Activated CD4-positive, alpha-beta memory T cell treated with anti-CD3 and anti-CD28 coated beads, Interleukin-2, amount 10 ng/mL, durations not matched to agents 7 days and 5 days (primary cell): ENCODE data around the gene HS3ST1. TPM values are rescaled to one million over a fixed set of nuclear protein-coding genes. Genes with fewer than 3 reads are reported as not detected.

Experiments
- CTCF ChIA-PET: fragments of 350-600 bp; sonication (Branson Sonifier 250); formaldehyde crosslinking; loops from one replicate; lab custom pipeline; 2021; ENCODE audit warnings: antibody characterized with exemption, inconsistent platforms; lab: Charles Lee
- POLR2A ChIA-PET: fragments of 350-600 bp; sonication (Branson Sonifier 250); formaldehyde crosslinking; loops from one replicate; lab custom pipeline; 2021; ENCODE audit warnings: antibody characterized with exemption; lab: Charles Lee
- DNase-seq: peaks from one replicate; pipeline ENCODE4 v3.0.0-alpha.2; 2020
- H3K27ac Mint-ChIP-seq: one replicate; pipeline ENCODE4 v1.8.0; 2021; ENCODE audit warnings: mild to moderate bottlenecking, mixed read lengths
- H3K27me3 Mint-ChIP-seq: one replicate; pipeline ENCODE4 v1.8.0; 2021; ENCODE audit warnings: mixed read lengths
- H3K36me3 Mint-ChIP-seq: one replicate; pipeline ENCODE4 v1.8.0; 2021; ENCODE audit warnings: low read depth, mixed read lengths
- H3K4me1 Mint-ChIP-seq: one replicate; pipeline ENCODE4 v1.8.0; 2021; ENCODE audit warnings: mixed read lengths
- H3K4me3 Mint-ChIP-seq: one replicate; pipeline ENCODE4 v1.8.0; 2021; ENCODE audit warnings: mild to moderate bottlenecking, mixed read lengths
- H3K9me3 Mint-ChIP-seq: one replicate; pipeline ENCODE4 v1.8.0; 2021; ENCODE audit warnings: mixed read lengths
- total RNA-seq, 2 experiments: library from RNA; stranded (reverse); gene quantifications; one replicate each; pipeline ENCODE4 v1.2.3, GENCODE V29; 2021

The HS3ST1 gene
- total RNA-seq, 2 experiments from 2014 or later = not detected

GRCh38 chr4:11376146-11376545, 52.5 kb downstream of the HS3ST1 start:
- ChIA-PET CTCF (no interaction called here), POLR2A (no interaction called here)
- Mint-ChIP-seq H3K36me3 (no peaks in the 10 kb centered on the region), H3K27ac (no peak overlapping the region), H3K9me3 (no peaks in the 10 kb centered on the region), H3K27me3 (no peaks in the 10 kb centered on the region), H3K4me1 (no peaks in the 10 kb centered on the region), H3K4me3 (no peak overlapping the region)
- DNase-seq = no peak

GRCh38 chr4:11368701-11369115, 60.0 kb downstream of the HS3ST1 start:
- CTCF ChIA-PET = no interaction called here
- no peak overlapping the region for H3K27ac Mint-ChIP-seq

GRCh38 chr4:11367371-11367770, 61.3 kb downstream of the HS3ST1 start:
- Mint-ChIP-seq H3K4me3 (no peak overlapping the region), H3K36me3 (no peaks in the 10 kb centered on the region), H3K4me1 (no peaks in the 10 kb centered on the region), H3K27me3 (no peaks in the 10 kb centered on the region), H3K9me3 (no peaks in the 10 kb centered on the region), H3K27ac (no peak overlapping the region)
- no peak for DNase-seq
- ChIA-PET CTCF (no interaction called here), POLR2A (no interaction called here)

More at GRCh38 chr4:11368701-11369115, 60.0 kb downstream of the HS3ST1 start:
- Mint-ChIP-seq H3K36me3 (no peaks in the 10 kb centered on the region), H3K27me3 (no peaks in the 10 kb centered on the region), H3K9me3 (no peaks in the 10 kb centered on the region), H3K4me3 (no peak overlapping the region), H3K4me1 (no peaks in the 10 kb centered on the region)
- POLR2A ChIA-PET = no interaction called here
- DNase-seq = no peak

GRCh38 chr4:11366859-11367258, 61.8 kb downstream of the HS3ST1 start:
- Mint-ChIP-seq H3K9me3 (no peaks in the 10 kb centered on the region), H3K36me3 (no peaks in the 10 kb centered on the region), H3K4me3 (no peak overlapping the region), H3K27ac (no peak overlapping the region), H3K27me3 (no peaks in the 10 kb centered on the region), H3K4me1 (no peaks in the 10 kb centered on the region)
- no peak for DNase-seq
- POLR2A ChIA-PET = no interaction called here
- CTCF ChIA-PET = no interaction called here

GRCh38 chr4:11365039-11365438, 63.7 kb downstream of the HS3ST1 start:
- ChIA-PET POLR2A (no interaction called here), CTCF (no interaction called here)
- Mint-ChIP-seq H3K9me3 (no peaks in the 10 kb centered on the region), H3K36me3 (no peaks in the 10 kb centered on the region), H3K4me1 (no peaks in the 10 kb centered on the region), H3K27ac (no peak overlapping the region), H3K4me3 (no peak overlapping the region), H3K27me3 (no peaks in the 10 kb centered on the region)
- DNase-seq = no peak

- Mint-ChIP-seq H3K27me3 (peaks cover 2% of the 10 kb centered on the region), H3K9me3 (no peaks in the 10 kb centered on the region), H3K4me3 (no peak overlapping the region), H3K36me3 (no peaks in the 10 kb centered on the region), H3K4me1 (no peaks in the 10 kb centered on the region), H3K27ac (no peak overlapping the region)
- no peak for DNase-seq
- ChIA-PET CTCF (interaction anchor here (0.5 to 0.6 kb wide), 2 partner anchors 735 to 1369 kb away, joined by 3 read pairs; no protein-coding TSS in a partner anchor), POLR2A (no interaction called here)
These were observed 69.1 kb downstream of the HS3ST1 start for GRCh38 chr4:11359591-11359990.

GRCh38 chr4:11355226-11355625, 73.5 kb downstream of the HS3ST1 start:
- ChIA-PET CTCF (no interaction called here), POLR2A (no interaction called here)
- Mint-ChIP-seq H3K27ac (no peak overlapping the region), H3K36me3 (no peaks in the 10 kb centered on the region), H3K4me3 (no peak overlapping the region), H3K4me1 (no peaks in the 10 kb centered on the region), H3K27me3 (peaks cover 2% of the 10 kb centered on the region), H3K9me3 (no peaks in the 10 kb centered on the region)
- no peak for DNase-seq

- H3K36me3 Mint-ChIP-seq = no peaks in the 10 kb centered on the region
- CTCF ChIA-PET = interaction anchor here (0.7 kb wide), 1 partner anchor 820 kb away, joined by 3 read pairs; no protein-coding TSS in a partner anchor
- H3K27me3 Mint-ChIP-seq = peaks cover 2% of the 10 kb centered on the region
- POLR2A ChIA-PET = no interaction called here
- H3K4me3 Mint-ChIP-seq = no peak overlapping the region
- no peak overlapping the region for H3K27ac Mint-ChIP-seq
- no peak for DNase-seq
- no peaks in the 10 kb centered on the region for H3K4me1 Mint-ChIP-seq
- no peaks in the 10 kb centered on the region for H3K9me3 Mint-ChIP-seq
These were observed 74.2 kb downstream of the HS3ST1 start for GRCh38 chr4:11354531-11354930.

GRCh38 chr4:11348449-11349088, 80.1 kb downstream of the HS3ST1 start:
- no peak overlapping the region for H3K27ac Mint-ChIP-seq
- H3K36me3 Mint-ChIP-seq = no peaks in the 10 kb centered on the region
- H3K4me1 Mint-ChIP-seq = no peaks in the 10 kb centered on the region
- ChIA-PET CTCF (no interaction called here), POLR2A (no interaction called here)
- H3K4me3 Mint-ChIP-seq = no peak overlapping the region
- no peaks in the 10 kb centered on the region for H3K9me3 Mint-ChIP-seq
- no peak for DNase-seq
- H3K27me3 Mint-ChIP-seq = no peaks in the 10 kb centered on the region

- H3K9me3 Mint-ChIP-seq = no peaks in the 10 kb centered on the region
- CTCF ChIA-PET = no interaction called here
- H3K36me3 Mint-ChIP-seq = no peaks in the 10 kb centered on the region
- POLR2A ChIA-PET = no interaction called here
- no peak for DNase-seq
- no peaks in the 10 kb centered on the region for H3K4me1 Mint-ChIP-seq
- no peak overlapping the region for H3K4me3 Mint-ChIP-seq
- H3K27ac Mint-ChIP-seq = no peak overlapping the region
- H3K27me3 Mint-ChIP-seq = no peaks in the 10 kb centered on the region
These were observed 83.8 kb downstream of the HS3ST1 start for GRCh38 chr4:11344916-11345315.

- ChIA-PET POLR2A (no interaction called here), CTCF (no interaction called here)
- Mint-ChIP-seq H3K27me3 (no peaks in the 10 kb centered on the region), H3K36me3 (no peaks in the 10 kb centered on the region), H3K9me3 (no peaks in the 10 kb centered on the region), H3K4me1 (no peaks in the 10 kb centered on the region), H3K27ac (no peak overlapping the region), H3K4me3 (no peak overlapping the region)
- DNase-seq = no peak
These were observed 85.2 kb downstream of the HS3ST1 start for GRCh38 chr4:11343536-11343935.
